Midbrain (tissue), 1 donor: ENCODE measurements around the gene LARP1.
A peak's percentile ranks its signal among the peaks of the same experiment; 100 is the strongest.
"Not testable (repeated sequence)": the region's sequence is repeated elsewhere in the genome, so short reads cannot be mapped to it uniquely, and the experiment has no call there.

Source experiments
- DNase-seq: peaks from one replicate; lab custom pipeline; 2025; lab: John Stamatoyannopoulos, UW

The LARP1 gene

DNA sequence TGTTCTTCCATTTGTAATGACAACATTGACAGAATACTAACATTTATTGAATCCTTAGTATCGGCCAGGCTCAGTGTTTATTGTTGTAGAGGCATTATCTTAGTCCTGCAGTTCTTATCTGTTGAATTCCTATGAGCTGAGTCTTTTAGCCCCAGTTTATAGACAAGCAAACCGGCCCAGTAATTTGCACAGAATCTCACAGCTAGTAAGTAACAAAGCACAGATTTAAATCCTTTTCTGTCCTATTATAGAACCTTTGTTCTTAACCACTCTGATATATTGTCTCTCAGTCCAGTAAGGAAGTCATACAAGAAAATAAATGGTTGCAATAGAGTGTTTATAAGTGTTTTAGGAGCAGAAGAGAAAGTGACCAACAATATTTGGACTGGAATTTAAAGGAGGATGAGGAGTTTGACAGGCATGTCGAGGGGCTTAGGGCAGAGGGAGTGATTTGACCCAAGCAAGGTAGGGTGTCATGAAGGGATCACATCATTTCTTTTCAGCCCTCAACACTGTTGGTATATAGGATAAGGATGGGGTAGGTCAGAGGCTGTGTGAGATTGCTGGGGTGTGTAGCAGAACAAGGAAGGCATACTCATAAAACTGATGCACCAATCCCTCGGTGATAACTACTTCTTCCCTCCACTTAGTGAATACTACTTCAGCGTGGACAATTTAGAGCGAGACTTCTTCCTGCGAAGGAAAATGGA lies 39.5 kb downstream of the LARP1 start:
- DNase-seq = no peak

DNA sequence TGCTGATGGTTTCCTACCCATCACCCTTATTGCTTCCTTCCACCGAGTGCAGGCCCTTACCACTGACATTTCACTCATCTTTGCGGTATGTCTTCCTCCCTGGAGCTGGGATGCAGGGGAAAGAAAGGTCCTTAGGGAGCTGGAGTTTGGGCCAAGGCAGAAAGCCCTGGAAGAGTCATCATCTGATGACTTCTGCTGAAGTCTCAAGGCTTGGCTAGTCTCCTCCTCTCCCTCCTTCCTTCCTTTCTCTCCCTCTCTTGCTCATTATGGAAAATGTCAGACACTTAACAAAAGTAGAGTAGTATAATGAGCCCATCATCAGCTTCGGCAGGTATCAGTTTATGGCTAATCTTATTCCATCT lies 40.0 kb downstream of the LARP1 start:
- DNase-seq = no peak

GRCh38 chr5:154797762-154798161 lies 42.6 kb downstream of the LARP1 start:
- DNase-seq = no peak

DNA sequence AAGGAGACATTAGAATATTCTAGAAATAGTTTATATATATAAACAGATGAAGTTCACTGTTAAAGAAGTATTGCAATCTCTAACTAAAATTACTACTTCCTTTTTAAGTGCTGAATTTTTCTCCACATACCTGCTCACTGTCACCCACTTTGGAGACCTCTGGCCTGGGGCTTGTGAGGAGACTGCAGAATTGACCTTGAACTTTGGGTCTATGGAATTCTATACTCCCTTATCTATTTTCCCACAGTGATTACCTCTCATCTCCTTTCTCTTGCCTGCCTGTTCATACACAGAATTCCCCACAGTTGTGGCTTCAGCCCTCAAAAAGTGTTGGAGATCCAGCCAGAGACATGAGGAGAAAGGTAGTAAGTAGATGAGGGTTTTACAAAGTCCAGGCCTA lies 45.4 kb downstream of the LARP1 start:
- DNase-seq = no peak

- DNase-seq = no peak
Measured at GRCh38 chr5:154801083-154801482, 45.9 kb downstream of the LARP1 start.

DNA sequence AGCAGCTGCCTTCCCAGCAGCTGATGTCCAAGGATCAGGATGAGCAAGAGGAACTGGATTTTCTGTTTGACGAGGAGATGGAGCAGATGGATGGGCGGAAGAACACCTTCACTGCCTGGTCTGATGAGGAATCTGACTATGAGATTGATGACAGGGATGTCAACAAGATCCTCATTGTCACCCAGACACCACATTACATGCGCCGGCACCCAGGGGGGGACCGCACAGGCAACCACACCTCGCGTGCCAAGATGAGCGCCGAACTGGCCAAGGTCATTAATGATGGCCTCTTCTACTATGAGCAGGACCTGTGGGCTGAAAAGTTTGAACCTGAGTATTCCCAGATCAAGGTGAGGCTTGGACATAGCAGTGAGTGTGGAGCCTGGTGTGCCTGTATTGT lies 46.9 kb downstream of the LARP1 start:
- DNase-seq = no peak

DNA sequence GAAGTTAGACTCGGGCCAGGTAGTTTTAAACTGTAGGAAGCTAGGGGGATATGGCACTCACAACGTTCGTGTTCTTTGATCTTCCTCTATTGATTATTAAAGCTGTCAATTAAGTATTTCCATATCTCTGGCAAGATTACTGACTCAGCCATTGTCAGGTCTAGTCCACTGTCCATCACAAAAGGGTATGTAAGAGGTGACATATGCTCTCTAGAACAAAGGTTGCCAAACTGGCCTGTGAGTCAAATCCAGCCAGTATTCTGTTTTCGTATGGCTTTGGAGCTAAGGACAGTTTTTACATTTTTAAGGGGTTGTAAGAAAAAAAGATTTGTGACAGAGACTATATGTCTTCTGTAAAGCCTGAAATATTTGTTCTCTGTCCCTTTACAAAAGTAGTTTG lies 51.0 kb downstream of the LARP1 start:
- DNase-seq = no peak

DNA sequence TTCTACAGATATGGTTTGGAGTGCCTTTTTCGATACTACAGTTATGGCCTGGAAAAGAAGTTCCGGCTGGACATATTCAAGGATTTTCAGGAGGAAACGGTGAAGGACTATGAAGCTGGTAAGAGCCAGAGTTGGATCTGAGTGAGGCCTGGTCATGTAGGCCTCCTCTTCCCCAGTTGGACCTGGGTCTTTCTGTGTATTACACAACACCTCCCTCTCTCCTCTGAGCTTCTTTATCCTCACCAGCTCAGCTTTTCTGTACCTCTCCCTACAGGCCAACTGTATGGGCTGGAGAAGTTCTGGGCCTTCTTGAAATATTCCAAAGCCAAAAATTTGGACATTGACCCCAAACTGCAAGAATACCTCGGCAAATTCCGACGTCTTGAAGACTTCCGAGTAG lies 56.1 kb downstream of the LARP1 start:
- no peak for DNase-seq

GRCh38 chr5:154811653-154812465 lies 56.7 kb downstream of the LARP1 start:
- peak; percentile 41 for DNase-seq

DNA sequence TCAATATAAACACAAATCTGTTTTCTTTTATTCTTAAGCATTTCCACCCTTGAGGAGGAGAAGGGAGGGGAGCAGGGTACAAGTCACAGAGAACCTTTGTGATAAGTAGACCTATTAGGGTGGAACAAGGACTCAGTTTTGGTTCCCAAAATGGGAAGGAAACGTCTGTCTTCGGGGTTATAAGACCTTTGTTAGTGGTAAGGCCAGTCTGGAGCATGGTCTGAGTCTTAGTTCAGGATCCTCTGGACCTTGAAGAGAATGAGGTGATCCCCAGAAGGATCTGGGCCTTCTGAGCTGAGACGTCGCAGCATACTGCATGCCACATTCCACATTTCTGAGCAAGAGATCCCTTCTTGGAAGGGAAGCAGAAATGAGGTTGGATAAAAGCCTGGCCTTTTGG lies 58.0 kb downstream of the LARP1 start:
- no peak for DNase-seq

DNA sequence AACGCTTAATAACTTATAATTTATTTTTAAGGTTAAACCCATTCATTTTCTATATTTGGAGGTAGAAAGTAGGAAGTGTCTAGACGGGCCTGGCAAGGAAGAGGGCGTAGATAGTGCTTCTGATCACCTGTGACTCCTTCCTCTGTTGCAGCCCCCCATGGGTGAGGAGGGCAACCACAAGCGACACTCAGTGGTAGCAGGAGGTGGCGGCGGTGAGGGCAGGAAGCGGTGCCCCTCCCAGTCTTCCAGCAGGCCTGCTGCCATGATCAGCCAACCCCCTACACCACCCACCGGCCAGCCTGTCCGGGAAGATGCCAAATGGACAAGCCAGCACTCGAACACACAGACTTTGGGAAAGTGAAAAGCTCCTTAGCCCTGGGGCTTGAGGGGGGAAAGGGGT lies 58.6 kb downstream of the LARP1 start:
- DNase-seq = no peak

GRCh38 chr5:154815025-154815424 lies 59.8 kb downstream of the LARP1 start:
- DNase-seq = no peak

- no peak for DNase-seq
Measured at GRCh38 chr5:154815684-154816247, 60.6 kb downstream of the LARP1 start.

GRCh38 chr5:154816891-154817492 lies 61.8 kb downstream of the LARP1 start:
- no peak for DNase-seq

DNA sequence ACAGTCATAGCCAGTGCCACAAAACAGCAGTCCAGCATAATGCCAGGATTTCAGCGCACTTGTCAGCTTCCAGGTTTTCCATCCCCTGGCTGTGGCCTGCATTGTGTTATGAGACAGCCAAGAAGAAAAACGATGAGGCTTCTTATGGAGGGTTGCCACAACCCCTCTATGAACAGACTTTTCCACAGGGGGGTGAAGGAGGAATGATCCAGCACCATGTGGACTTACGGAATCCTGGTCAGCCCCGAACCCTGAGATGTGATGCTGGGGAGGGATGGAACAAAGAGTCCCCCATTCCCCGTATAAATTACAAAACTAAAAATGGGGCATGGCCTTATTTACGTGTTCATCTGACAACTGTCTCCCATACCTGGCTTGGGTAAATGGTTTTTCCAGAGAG lies 62.6 kb downstream of the LARP1 start:
- no peak for DNase-seq

DNA sequence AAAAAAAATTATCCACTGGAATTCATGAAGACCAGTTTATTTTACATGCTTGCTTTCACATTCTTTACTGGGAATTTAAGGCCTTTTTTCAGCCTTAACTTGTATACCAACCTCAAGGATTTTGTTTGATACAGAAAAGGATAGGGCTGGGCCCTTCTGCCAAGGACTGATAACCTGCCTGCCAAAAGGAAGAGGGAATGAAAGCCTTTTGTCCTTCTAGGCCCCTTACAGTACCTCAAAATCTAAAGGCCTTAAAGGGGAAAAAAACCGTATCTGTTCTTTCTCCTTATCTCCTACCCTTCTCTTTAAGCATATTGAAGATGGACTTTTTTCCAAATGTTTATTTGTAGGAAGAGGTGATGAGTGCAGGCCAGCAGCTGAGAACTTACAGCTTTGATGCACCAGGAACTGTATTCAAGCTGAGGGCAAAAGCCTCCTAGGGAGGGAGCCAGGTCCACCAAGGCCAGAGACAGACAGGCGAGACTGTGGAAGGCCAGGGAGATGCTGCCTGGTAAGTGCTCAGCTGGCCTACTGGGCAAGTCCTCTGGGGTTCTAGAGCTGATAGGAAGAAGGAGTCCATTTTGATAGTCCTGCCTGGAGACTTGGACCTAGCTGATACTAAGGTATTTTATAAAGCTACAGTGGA lies 63.4 kb downstream of the LARP1 start:
- no peak for DNase-seq

- DNase-seq = no peak
Measured at GRCh38 chr5:154819546-154819945, 64.4 kb downstream of the LARP1 start.

GRCh38 chr5:154820383-154820782 lies 65.2 kb downstream of the LARP1 start:
- no peak for DNase-seq

- DNase-seq = not testable (repeated sequence)
Measured at GRCh38 chr5:154822896-154823295, 67.7 kb downstream of the LARP1 start.

DNA sequence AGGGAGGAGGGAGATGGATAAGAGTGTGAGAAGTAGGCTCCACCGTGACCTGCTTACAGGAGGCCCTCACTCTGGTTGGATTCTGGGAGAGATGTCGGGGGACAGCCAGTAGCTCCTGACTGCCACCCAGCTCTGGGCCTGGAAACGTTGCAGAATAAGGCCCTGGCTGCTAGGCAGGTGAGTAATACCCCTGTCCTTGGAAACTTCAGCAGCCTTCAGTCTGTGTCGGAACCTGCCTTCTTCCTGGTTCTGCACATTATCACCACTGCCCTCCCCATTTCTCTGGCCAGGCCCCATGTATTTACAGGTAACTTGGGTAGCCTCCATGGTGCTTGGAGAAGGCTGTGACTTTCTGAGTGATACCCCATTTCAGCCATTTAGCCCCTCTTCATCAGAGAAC lies 68.4 kb downstream of the LARP1 start:
- no peak for DNase-seq

DNA sequence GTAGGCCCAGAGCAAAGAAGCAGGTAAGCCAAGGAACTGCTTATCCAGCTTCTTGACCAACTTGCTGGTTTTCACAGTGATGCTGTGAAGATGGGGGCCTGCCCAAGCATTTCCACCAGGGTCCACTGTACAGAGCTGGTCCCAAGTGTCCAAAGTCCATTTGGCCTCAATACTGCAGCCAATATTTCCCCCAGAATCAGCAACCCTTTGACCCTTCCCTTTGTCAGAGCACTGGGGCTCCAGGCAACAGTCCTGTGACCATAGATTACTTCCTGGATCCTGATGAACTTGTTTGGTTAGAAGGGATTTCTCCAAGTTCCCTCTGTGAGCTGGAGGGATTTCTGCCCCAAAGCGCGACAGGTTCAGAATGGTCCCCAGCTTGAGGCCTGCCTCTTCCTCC lies 68.9 kb downstream of the LARP1 start:
- DNase-seq = no peak

DNA sequence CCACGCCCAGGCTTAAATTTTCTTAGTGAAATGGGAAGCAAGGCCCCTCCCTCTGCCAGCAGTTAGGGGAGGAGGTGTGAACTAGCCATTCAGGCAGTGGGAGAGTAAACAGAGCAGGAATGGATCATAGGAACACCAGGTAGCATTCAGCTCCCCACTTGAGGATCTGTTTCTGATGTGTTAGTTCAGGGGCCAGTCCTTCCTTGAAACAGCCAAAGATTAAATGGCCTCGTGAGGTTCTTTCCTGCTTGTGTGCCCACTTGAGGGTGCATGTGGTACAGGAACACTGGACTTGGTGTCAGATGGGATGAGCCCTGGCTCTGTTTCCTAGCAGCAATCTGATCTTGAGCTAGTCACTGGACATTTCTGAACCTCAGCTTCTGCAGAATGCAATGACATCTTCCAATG lies 74.0 kb downstream of the LARP1 start:
- DNase-seq = no peak
